DND-41 (cell line): ENCODE results near the gene TSPAN17.

Experiments
- EZH2 ChIP-seq: IDR thresholded peaks from 3 replicates; pipeline ENCODE4 v1.6.1; 2012; ENCODE audit warnings: borderline replicate concordance, low read depth, mild to moderate bottlenecking, moderate library complexity, low read length, inconsistent platforms; ENCODE audit not compliant: severe bottlenecking
- TF ChIP-seq, protein P1 (sequence below): IDR thresholded peaks from 2 replicates; pipeline ENCODE4 v1.5.1; 2012; ENCODE audit warnings: borderline replicate concordance, low read length, moderate library complexity, mild to moderate bottlenecking; ENCODE audit not compliant: poor library complexity, severe bottlenecking; ENCODE audit errors: extremely low read depth

DNA sequence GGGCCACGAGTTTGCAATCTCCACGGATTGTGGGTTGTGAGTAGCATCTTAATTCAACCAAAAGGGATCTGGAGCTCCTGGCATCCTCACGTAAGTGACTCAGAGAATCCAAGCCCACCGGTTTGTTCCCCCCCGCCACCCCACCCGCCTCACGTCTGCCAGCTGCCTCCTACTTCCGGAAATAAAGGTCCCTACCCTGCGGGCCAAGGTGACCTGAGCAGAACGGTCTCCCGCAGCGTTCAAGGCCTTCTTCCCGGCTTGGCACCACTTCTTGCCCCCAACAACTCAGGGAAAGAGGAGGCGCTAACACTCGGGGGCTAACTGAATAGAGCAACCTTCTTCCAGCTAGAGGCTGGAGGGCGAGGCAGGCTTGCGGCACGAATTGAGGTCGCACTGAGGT, 28.5 kb upstream of the TSPAN17 start:
- TF ChIP-seq, protein P1, sequence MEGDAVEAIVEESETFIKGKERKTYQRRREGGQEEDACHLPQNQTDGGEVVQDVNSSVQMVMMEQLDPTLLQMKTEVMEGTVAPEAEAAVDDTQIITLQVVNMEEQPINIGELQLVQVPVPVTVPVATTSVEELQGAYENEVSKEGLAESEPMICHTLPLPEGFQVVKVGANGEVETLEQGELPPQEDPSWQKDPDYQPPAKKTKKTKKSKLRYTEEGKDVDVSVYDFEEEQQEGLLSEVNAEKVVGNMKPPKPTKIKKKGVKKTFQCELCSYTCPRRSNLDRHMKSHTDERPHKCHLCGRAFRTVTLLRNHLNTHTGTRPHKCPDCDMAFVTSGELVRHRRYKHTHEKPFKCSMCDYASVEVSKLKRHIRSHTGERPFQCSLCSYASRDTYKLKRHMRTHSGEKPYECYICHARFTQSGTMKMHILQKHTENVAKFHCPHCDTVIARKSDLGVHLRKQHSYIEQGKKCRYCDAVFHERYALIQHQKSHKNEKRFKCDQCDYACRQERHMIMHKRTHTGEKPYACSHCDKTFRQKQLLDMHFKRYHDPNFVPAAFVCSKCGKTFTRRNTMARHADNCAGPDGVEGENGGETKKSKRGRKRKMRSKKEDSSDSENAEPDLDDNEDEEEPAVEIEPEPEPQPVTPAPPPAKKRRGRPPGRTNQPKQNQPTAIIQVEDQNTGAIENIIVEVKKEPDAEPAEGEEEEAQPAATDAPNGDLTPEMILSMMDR: no peak
- TF ChIP-seq EZH2: no peak
